HL-60/S4 (cell line): ENCODE measurements around the gene FIGNL2.

Experiments used
- in situ Hi-C: fragments of 300-500 bp; cut with MboI; formaldehyde crosslinking; loops from 2 replicates; pipeline ENCODE4 v1.14.3; 2022; ENCODE audit warnings: low sequenced_read_pairs

Gene FIGNL2

DNA sequence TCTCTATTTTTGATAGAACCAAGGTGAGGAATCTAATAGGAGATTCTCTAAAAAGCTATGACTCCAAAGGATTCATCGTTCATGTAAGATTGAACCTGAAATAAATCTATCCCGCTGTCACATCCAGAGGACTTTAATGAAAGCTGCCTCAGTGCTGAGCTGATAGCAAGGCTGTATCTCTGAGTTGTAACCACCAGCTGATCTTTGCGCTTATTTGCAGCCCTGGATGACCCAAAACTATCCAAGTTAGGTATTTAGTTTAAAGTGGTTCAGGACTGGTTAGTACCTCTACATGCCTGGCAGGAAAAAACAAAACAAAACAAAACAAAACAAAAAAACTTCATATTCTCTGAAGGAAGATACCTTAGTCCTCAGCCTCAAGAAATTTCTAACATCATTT, 30.6 kb upstream of the FIGNL2 start:
- in situ Hi-C loops: no loop called here

DNA sequence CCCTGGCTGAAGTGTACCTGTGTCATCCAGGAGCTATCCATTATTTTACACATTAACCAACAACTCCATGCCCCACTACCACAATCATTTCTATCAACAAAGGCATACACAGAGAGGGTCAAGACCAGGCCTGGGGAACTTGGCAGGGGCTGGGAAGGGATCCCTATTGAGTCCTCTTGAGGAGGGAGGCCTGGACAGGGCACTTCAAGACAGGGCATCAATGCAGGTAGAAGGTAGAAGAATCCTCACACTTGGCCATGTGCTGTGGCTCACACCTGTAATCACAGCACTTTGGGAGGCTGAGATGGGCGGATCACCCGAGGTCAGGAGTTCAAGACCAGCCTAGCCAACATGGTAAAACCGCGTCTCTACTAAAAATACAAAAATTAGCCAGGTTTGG, 26.0 kb upstream of the FIGNL2 start:
- in situ Hi-C loops: no loop called here

DNA sequence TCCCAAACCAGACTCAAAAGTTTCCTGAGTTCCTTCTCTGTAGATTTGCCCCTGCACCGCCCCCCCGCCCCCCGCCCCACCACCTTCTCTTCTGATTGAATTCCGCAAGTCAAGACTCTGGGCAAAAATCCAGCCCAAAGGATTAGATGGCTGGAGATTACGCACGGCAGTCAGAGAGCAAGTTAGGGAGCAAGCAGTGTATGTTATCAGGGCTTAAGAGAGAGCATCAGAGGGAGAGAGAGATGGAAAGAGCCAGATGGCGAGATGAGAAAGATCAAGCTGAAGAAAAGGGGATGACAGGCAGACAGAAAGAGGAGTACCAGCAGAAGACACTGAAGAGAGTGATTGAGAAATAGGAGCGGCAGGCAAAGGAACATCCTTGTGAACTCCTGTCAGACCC, 25.5 kb upstream of the FIGNL2 start:
- in situ Hi-C loops: no loop called here

DNA sequence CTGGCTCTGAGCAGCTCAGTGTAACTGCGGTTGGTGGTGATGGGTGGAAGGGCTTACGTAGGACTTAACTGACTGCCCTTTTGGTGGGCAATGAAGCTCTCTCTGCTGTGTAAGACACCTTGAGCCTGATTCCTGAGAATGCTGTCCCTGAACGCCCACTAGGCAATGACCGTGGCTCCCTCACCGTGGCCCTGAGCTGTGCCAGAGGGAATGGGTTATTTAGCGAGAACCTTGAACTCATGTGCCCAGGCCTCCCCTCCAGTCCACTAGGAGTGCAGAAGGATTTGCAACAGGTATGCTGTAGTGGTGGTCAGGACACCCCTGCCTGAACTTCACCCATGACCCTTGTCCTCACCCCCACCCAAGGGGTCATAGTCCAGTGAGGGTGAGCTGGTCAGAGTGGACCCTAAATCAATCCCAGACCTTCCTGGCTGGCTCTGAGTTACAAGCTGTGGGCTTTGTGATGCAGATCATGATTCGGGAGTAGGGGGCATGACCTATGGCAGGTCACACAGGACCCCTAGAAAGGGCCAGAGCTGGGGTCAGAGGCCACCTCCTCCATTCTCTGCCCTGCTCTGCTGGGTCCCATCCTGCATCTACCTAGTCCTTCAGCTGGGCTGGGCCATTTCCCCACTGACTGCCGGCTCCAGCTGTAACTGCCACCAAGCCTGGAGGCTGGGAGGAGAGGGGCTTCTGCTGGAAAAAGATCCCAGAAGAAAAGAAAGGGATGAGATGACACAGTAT, 24.9 kb upstream of the FIGNL2 start:
- in situ Hi-C loops: no loop called here

DNA sequence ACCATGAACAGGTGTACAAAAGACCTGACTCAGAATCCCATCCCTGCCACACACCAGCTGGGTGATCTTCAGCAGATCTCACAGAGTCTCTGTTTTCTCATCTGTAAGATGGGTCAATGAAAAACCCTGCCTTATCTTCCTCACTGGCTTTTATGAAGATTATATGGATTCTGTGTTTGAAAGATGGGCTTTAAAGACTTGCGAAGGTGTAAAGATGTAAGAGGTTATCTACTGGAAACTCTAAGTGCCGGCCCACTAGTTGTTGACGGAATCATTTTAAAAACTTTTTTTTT, 24.1 kb upstream of the FIGNL2 start:
- in situ Hi-C loops: no loop called here

DNA sequence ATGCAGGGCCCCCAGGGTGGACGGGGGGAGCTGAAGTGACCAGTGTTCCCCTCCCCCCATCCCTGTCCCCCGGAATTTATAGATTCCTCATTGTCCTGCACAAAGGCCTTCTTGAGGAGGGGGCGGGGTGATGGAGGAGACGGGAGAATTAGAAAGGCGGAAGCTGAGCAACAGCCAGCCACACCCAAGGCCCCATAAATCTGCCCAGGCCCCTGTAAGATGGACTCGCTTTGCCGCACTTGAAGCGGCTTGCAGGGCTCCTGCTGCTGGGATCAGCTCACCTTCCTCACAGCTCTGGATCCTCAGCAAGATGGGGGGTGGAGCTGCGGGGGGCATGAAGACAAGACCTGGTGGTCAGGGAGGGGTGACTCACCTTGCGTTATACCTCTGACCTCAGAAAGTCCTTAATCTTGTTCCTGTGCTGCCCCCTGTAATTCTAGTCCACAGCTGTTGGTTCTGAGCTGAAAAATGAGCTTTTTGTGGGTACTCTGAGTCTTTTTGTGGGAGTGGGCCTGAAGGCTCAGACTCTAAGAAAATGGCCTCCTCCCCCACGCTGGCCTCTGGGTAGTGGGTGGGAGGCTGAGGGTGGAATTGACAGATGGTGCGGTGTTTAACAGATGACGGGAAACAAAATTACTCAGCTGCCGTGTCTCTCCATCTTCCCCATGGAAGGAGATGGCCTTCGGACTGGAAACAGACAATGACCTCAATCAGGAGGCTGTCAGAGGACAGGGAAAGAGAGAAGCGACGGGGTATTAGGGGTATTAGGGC, 23.6 kb upstream of the FIGNL2 start:
- in situ Hi-C loops: no loop called here

DNA sequence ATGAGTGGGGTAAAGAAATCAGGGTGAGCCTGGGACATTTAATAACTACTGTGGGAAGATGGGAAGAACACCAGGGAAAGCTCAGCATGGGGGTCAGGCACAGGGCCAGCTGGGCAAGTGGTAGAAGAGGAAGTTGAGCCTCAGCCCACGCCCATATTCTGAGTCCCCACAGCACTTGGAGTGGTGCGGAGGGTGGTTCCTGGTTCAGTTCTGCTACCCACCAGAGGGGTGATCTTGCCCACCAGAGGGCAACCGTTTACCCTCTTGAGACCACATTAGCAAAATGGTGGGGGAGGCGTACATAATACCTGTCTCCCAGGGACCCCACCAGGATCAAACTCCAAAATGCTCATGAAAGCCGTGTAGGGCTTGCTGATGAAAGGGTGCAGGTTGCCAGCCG, 22.6 kb upstream of the FIGNL2 start:
- in situ Hi-C loops: no loop called here

DNA sequence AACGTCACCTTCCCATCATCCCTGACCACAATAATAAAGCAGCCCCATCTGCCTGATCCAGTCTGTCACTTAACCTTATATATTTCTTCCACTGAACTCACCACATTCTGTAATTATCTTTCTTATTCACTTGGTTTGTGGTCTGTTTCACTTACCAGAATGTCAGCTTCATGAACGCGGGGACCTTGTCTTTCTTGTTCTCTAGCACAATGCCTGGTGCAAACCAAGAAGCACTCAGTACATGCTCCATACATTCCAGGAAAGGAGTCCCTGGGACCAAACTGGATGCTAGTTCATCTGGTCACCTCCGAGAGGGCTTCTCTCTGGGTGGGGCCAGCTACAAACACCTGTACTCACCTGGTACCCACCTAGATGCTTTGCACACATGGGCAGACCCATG, 22.0 kb upstream of the FIGNL2 start:
- in situ Hi-C loops: no loop called here

- in situ Hi-C loops: no loop called here
Measured at GRCh38 chr12:51869931-51870330, 21.4 kb upstream of the FIGNL2 start.

GRCh38 chr12:51869496-51869865, 21.0 kb upstream of the FIGNL2 start:
- in situ Hi-C loops: no loop called here

DNA sequence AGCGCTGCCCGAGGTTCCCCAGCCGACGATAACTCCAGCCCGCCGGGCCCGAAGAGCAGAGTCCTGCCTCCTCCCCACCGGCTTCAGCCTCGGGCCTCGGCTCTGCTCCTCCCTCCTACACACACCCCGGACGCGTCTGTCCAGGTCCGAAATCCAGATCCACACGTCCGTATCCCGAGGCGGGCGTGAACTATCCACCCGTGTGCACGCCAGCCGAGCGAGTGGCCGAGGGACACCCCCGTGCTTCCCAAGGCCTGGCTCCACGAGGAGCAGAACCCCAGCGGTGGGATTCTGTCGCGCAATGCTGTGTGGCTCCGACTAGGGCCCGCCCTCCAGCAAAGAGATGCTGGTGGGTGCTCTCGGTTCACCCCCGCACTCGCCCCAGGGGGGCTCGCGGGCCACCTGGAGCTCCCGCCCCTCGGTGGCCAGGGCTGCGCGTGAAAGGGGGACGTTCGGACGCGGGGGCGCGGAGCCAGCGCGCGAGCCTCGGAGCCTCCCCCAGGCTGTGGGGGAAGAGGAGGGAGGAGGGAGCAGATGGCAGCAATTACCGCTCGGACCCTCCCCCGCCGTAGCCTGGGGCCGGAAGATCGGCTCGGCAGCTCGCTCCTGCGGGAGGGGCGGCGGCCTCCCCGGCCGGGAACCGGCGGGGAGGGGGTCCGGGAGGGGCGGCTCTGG, 20.4 kb upstream of the FIGNL2 start:
- in situ Hi-C loops: no loop called here

DNA sequence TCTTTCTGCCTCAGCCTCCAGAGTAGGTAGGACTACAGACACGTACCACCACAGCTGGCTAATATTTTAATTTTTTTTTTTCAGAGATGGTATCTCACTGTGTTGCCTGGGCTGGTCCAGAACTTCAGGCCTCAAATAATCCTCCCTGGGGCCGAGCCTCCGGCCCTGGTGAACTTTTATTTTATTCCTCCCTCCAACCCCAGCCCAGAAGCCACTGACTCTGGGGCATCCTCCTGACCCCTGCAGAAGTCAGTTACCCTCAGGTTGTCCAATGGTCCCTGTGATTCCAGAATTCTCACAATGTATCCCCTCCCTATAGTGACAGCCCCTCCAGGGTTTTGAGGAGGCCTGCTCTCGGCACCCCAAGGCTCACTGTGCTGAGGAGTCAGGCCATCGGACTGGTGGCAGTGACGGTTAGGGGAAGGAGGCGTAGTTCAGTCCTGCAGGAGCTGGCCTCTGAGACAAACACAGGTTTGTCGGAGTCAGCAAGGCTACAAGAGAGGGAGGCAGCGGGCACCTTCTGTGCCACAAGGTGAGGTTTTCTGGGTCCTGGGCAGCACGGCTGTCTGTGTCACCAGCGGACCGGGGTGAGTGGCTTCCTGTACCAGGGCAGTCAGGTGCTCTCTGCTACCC, 19.4 kb upstream of the FIGNL2 start:
- in situ Hi-C loops: no loop called here

- in situ Hi-C loops: no loop called here
Measured at GRCh38 chr12:51867371-51867770, 18.9 kb upstream of the FIGNL2 start.

DNA sequence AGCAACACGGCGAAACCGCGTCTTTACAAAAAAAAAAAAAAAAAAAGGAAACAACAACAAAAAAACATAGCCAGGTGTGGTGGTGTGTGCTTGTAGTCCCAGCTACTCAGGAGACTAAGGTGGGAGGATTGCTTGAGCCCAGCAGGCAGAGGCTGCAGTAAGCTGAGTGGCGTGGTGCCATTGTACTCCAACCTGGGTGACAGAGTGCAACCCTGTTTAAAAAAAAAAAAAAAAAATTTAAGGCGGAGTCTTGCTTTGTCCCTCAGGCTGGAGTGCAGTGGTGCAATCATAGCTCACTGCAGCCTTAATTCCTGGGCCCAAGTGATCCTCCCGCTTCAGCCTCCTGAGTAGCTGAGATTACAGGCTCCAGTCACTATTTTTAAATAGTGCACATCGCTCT, 18.2 kb upstream of the FIGNL2 start:
- in situ Hi-C loops: no loop called here

GRCh38 chr12:51866324-51866723, 17.8 kb upstream of the FIGNL2 start:
- in situ Hi-C loops: no loop called here

- in situ Hi-C loops: no loop called here
Measured at GRCh38 chr12:51865757-51866270, 17.3 kb upstream of the FIGNL2 start.

- in situ Hi-C loops: no loop called here
Measured at GRCh38 chr12:51864833-51865670, 16.5 kb upstream of the FIGNL2 start.

GRCh38 chr12:51863933-51864832, 15.7 kb upstream of the FIGNL2 start:
- in situ Hi-C loops: no loop called here

DNA sequence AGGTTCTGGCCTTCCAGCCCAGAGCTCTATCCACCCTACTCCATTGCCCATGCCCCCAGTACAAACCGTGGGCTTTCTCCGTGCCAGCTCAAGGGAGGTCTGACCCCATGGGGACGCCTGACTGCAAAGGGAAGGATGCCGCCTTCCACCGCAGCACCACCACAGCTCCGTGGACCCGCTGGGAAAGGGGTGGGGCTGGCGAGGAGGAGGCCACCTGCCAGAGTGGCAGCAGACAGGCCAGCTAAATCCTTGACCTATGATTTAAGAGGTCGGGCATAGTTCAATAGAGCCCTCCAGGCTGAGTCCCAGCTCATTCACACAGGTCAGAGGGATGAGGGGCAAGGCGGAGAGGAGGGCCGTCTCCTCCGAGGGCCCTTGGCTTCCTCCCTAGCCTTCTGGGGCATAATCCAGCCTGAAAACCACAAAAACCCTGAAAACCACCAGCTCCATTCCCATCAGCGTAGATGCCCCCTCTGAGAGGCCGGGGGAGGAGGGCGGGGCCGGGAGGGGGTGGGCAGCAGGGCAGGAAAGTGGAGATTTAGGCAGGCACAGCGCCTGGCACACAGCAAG, 14.9 kb upstream of the FIGNL2 start:
- in situ Hi-C loops: no loop called here
